Measurements from ENCODE around the gene RBL2. TPM values are rescaled to one million over a fixed set of nuclear protein-coding genes. Genes with fewer than 3 reads are reported as not detected.
A peak's percentile ranks its signal among the peaks of the same experiment; 100 is the strongest.

The RBL2 gene
- total and polyA plus RNA-seq, 2 donors (not counting 3 experiments of a cell fraction or from before 2014, with no cell fraction given), result 22.5 to 30.7 TPM

GRCh38 chr16:53515259-53515658 lies 81.0 kb downstream of the RBL2 start:
- H3K36me3 ChIP-seq (ENCODE audit: control insufficient read depth in 2 of 2, extremely low read depth in 1 of 2, insufficient read depth in 2 of 2, low read length in 2 of 2), result no peaks in the 10 kb centered on the region
- H3K9ac ChIP-seq (replicated peaks; ENCODE audit: extremely low read depth, insufficient read depth, low read length), result peak overlapping the region; percentile 61
- no peak overlapping the region for H3K4me2 ChIP-seq (ENCODE audit: insufficient read depth, low read length)
- intact Hi-C loops (cut with micrococcal nuclease) (loop anchor here (1.0 to 5.0 kb wide), 6 partner anchors 12 to 1987 kb away; partner anchors contain the start of genes AKTIP, FTO and RPGRIP1L), dilution Hi-C loops (cut with MboI; ENCODE audit: extremely low pct_ligation_motif_present, low sequenced_read_pairs) (no loop called here)
- TF ChIP-seq POLR2AphosphoS5 (IDR thresholded peaks at IDR 0.05; ENCODE audit: insufficient read depth, low read depth, low read length) (peak; percentile 69), MYC (IDR thresholded peaks at IDR 0.05; ENCODE audit: low read depth, low read length) (no peak), JUN (IDR thresholded peaks at IDR 0.05; ENCODE audit: borderline replicate concordance, insufficient read depth, insufficient read length, low read depth) (peak; percentile 79), GATA2 (IDR thresholded peaks at IDR 0.05; ENCODE audit: insufficient read depth, insufficient read length, low read depth, low read length) (peak; percentile 67), POLR2A (IDR thresholded peaks at IDR 0.05; ENCODE audit: low read depth, low read length) (no peak), CTCF (IDR thresholded peaks at IDR 0.05; ENCODE audit: extremely low read depth in 1 of 2, insufficient read depth in 1 of 2, low read depth in 1 of 2, low read length in 2 of 2) (no peak), MAX (IDR thresholded peaks at IDR 0.05; ENCODE audit: insufficient read depth, insufficient read length) (no peak), EZH2 (IDR thresholded peaks at IDR 0.05; ENCODE audit: borderline replicate concordance, low read depth, low read length, severe bottlenecking) (no peak), FOS (IDR thresholded peaks at IDR 0.05; ENCODE audit: borderline replicate concordance, insufficient read depth, low read length) (peak; percentile 46)
- DNase-seq (ENCODE audit: low read depth, low spot score) (peak; percentile 91), FAIRE-seq (peak; percentile 94)
- no peaks in the 10 kb centered on the region for H4K20me1 ChIP-seq (replicated peaks; ENCODE audit: control insufficient read depth, extremely low read depth, insufficient read depth, low read length)
- CTCF ChIA-PET, result interaction anchor here (1.2 to 2.0 kb wide), 3 partner anchors 34 to 538 kb away, joined by 3 to 12 read pairs (median 4); no protein-coding TSS in a partner anchor
- no peak overlapping the region for H3K4me3 ChIP-seq (replicated peaks in 1 of 3; ENCODE audit: insufficient read depth in 1 of 3, low read depth in 1 of 3, low read length in 3 of 3)
- no peaks in the 10 kb centered on the region for H3K9me3 ChIP-seq (replicated peaks; ENCODE audit: control insufficient read depth, insufficient read depth, low read length)
- no peaks in the 10 kb centered on the region for H3K27me3 ChIP-seq (ENCODE audit: control insufficient read depth in 2 of 2, insufficient read depth in 2 of 2, low read length in 2 of 2)
- no peaks in the 10 kb centered on the region for H3K79me2 ChIP-seq (ENCODE audit: control insufficient read depth, insufficient read depth, low read length)
- peaks cover 41% of the 10 kb centered on the region for H3K4me1 ChIP-seq (ENCODE audit: control insufficient read depth, extremely low read depth, insufficient read depth, low read length)
- no TSS peak for BruUV-seq (replicated peaks)
- peak overlapping the region; percentile 97 for H3K27ac ChIP-seq (ENCODE audit: insufficient read depth, low read depth, low read length)
- H3K9me1 ChIP-seq (replicated peaks; ENCODE audit: control insufficient read depth, extremely low read depth, insufficient read depth, low read length), result no peaks in the 10 kb centered on the region
- POLR2A ChIA-PET, result interaction anchor here (1.1 kb wide), 1 partner anchor 11 kb away, joined by 3 read pairs; no protein-coding TSS in a partner anchor
- H2AFZ ChIP-seq (ENCODE audit: low read depth, low read length), result no peak overlapping the region

Data from endothelial cell of umbilical vein (primary cell).